Measurements from ENCODE around the gene STAM. TPM values are rescaled to one million over a fixed set of nuclear protein-coding genes. Genes with fewer than 3 reads are reported as not detected.

STAM gene
- total RNA-seq, 2 donors from 2014 or later: 7.3 to 15.5 TPM

DNA sequence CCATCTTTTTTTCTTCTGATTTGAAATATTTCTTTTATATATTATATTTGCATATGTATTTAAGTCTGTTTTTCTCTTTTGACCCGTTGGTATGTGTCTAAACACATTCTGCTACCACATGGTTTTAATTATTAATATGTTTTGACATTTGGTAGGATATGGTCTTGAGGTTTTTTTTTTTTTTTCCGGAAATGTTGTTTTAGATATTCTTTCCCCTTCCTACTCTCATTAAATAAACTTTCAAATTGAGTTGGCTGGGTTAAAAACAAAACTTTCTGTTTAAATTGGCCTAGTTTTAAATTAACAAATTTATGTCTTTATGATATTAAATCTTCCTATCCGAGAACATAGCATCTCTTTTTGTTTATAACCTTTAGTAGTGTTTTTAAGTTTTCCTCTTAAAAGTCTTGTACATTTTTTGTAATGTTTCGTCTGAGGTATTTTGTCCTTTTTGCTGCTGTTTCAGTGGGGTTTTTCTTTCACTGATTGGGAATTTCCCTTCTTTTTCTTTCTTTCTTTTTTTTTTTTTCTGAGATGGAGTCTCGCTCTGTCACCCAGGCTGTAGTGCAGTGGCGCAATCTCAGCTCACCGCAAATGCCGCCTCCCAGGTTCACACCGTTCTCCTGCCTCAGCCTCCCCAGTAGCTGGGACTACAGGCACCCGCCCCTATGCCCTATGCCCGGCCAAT, 25.4 kb downstream of the STAM start:
- Histone ChIP-seq H3K27me3 (no peaks in the 10 kb centered on the region), H3K27ac (no peak overlapping the region)

DNA sequence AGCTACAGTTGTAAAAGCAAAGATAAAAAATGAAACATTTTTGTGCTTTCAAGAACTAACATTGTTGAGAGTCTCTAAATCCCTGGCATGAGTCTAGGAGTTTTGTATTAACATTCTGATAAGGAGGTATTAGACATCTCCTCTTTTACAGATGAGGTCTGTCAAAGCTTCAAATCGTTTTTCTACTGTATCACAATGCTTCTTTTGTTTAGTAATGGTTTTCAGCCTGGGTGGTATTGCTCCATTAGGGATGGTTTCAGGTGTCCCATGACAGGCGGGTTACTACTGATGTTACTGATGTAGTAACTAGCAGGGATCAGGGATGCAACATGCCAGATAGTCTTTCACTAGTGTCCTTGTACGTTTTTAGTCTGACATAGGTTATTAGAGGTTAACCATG, 27.4 kb downstream of the STAM start:
- no peak overlapping the region for H3K4me3 ChIP-seq
- ATAC-seq (no peak), DNase-seq (no peak)
- intact Hi-C loops (cut with DNase I): no loop called here
- H3K27ac ChIP-seq: no peak overlapping the region
- 29 to 45% methylated on average over 3 of the region's 3 CpGs for WGBS, 2 donors
- H3K27me3 ChIP-seq: no peaks in the 10 kb centered on the region
- H3K36me3 ChIP-seq (replicated peaks in 1 of 2; ENCODE audit: insufficient read depth in 1 of 2, low read depth in 2 of 2): no peaks in the 10 kb centered on the region
- H3K9me3 ChIP-seq: no peaks in the 10 kb centered on the region
- H3K4me1 ChIP-seq: peaks cover 16% of the 10 kb centered on the region
- no peak for TF ChIP-seq POLR2A (IDR thresholded peaks at IDR 0.05)
- TF ChIP-seq, protein P1, sequence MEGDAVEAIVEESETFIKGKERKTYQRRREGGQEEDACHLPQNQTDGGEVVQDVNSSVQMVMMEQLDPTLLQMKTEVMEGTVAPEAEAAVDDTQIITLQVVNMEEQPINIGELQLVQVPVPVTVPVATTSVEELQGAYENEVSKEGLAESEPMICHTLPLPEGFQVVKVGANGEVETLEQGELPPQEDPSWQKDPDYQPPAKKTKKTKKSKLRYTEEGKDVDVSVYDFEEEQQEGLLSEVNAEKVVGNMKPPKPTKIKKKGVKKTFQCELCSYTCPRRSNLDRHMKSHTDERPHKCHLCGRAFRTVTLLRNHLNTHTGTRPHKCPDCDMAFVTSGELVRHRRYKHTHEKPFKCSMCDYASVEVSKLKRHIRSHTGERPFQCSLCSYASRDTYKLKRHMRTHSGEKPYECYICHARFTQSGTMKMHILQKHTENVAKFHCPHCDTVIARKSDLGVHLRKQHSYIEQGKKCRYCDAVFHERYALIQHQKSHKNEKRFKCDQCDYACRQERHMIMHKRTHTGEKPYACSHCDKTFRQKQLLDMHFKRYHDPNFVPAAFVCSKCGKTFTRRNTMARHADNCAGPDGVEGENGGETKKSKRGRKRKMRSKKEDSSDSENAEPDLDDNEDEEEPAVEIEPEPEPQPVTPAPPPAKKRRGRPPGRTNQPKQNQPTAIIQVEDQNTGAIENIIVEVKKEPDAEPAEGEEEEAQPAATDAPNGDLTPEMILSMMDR (IDR thresholded peaks at IDR 0.05): no peak

More for the DNA sequence above, 25.4 kb downstream of the STAM start:
- TF ChIP-seq, protein P1 (IDR thresholded peaks at IDR 0.05): no peak
- 90 to 91% methylated on average over 11 of the region's 11 CpGs for WGBS, 2 donors
- Histone ChIP-seq H3K4me1 (peaks cover 16% of the 10 kb centered on the region), H3K4me3 (no peak overlapping the region), H3K9me3 (no peaks in the 10 kb centered on the region), H3K36me3 (replicated peaks in 1 of 2; ENCODE audit: insufficient read depth in 1 of 2, low read depth in 2 of 2) (no peaks in the 10 kb centered on the region)
- DNase-seq: no peak
- ATAC-seq: no peak
- intact Hi-C loops (cut with DNase I): no loop called here

DNA sequence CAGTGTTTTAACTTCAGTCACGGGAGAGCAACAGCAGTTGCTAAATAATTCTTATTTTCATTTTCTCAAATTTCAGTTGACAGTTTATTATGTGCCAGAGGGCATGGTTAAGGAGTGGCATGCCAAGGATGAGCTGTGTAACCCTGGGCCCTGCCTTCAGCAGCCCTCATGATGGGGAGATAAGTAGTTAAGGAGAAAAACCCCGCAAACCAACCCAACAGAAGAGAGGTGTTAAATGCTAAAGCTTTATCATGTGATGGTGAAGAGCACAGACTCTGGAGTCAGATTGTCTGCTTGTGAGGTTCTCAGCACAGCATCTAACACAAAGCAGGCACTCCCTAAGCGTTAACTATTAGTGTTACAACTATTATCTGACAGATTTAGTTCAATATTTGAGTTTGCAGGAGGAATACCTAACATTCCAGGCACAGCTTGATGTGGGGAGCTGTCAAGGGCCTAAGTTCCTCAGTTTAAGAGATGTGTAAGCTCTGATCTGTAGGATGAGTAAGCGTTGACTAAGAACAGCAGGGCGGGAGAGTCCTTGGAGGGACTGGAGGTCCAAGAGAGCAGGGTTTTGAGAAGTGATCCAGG, 29.6 kb downstream of the STAM start:
- H3K9me3 ChIP-seq: no peaks in the 10 kb centered on the region
- WGBS, 2 donors: 90 to 92% methylated on average over 5 of the region's 5 CpGs
- intact Hi-C loops (cut with DNase I): no loop called here
- H3K4me3 ChIP-seq: no peak overlapping the region
- peaks cover 12% of the 10 kb centered on the region for H3K4me1 ChIP-seq
- H3K27ac ChIP-seq: no peak overlapping the region
- H3K27me3 ChIP-seq: no peaks in the 10 kb centered on the region
- no peak for TF ChIP-seq POLR2A (IDR thresholded peaks at IDR 0.05)
- TF ChIP-seq, protein P1 (IDR thresholded peaks at IDR 0.05): no peak
- ATAC-seq (no peak), DNase-seq (peak in 1 of 4 donors; percentile 2)
- no peaks in the 10 kb centered on the region for H3K36me3 ChIP-seq (replicated peaks in 1 of 2; ENCODE audit: insufficient read depth in 1 of 2, low read depth in 2 of 2)

- no peak overlapping the region for H3K4me3 ChIP-seq
- no peaks in the 10 kb centered on the region for H3K9me3 ChIP-seq
- no peak for DNase-seq
- no peak overlapping the region for H3K27ac ChIP-seq
- no peak for ATAC-seq
- intact Hi-C loops (cut with DNase I): no loop called here
- H3K27me3 ChIP-seq: no peaks in the 10 kb centered on the region
- H3K4me1 ChIP-seq: peaks cover 10% of the 10 kb centered on the region
- no peaks in the 10 kb centered on the region for H3K36me3 ChIP-seq (replicated peaks in 1 of 2; ENCODE audit: insufficient read depth in 1 of 2, low read depth in 2 of 2)
- TF ChIP-seq POLR2A (IDR thresholded peaks at IDR 0.05): no peak
Observed at GRCh38 chr10:17674566-17674965, 30.6 kb downstream of the STAM start.

- TF ChIP-seq, protein P1 (IDR thresholded peaks at IDR 0.05): no peak
- TF ChIP-seq POLR2A (IDR thresholded peaks at IDR 0.05): no peak
- ATAC-seq: no peak
- intact Hi-C loops (cut with DNase I): no loop called here
- no peak for DNase-seq
- Histone ChIP-seq H3K4me1 (peaks cover 9% of the 10 kb centered on the region), H3K36me3 (replicated peaks in 1 of 2; ENCODE audit: insufficient read depth in 1 of 2, low read depth in 2 of 2) (no peaks in the 10 kb centered on the region), H3K4me3 (no peak overlapping the region), H3K27me3 (no peaks in the 10 kb centered on the region), H3K9me3 (no peaks in the 10 kb centered on the region), H3K27ac (no peak overlapping the region)
- WGBS, 2 donors: 55 to 66% methylated on average over 4 of the region's 4 CpGs
Observed at GRCh38 chr10:17675638-17676037, 31.7 kb downstream of the STAM start.
